SK-N-SH treated with all-trans-retinoic acid at 6 μM for 48 hours (cell line): Measurements from ENCODE around the gene PEPD.

Experiments used
- ATAC-seq: fragments of 200-7000 bp; cut with Tn5 transposase; 3 replicates; pipeline ENCODE4 v1.9.1; 2020; ENCODE audit warnings: mild to moderate bottlenecking, moderate library complexity
- ARNTL ChIP-seq: fragments of 450-650 bp; formaldehyde crosslinking; IDR thresholded peaks from 2 replicates; pipeline ENCODE4 v1.5.0; 2020; ENCODE audit warnings: low read depth, mild to moderate bottlenecking, moderate library complexity, borderline replicate concordance
- BACH2 ChIP-seq: fragments of 250-450 bp; sonication (Bioruptor Pico); IDR thresholded peaks from 2 replicates; pipeline ENCODE4 v1.9.0; 2021; ENCODE audit warnings: mild to moderate bottlenecking, borderline replicate concordance
- CSDC2 ChIP-seq: fragments of 250-450 bp; sonication (Bioruptor Pico); IDR thresholded peaks from 2 replicates; pipeline ENCODE4 v1.5.0; 2020; ENCODE audit warnings: mild to moderate bottlenecking, moderate library complexity
- GLIS3 ChIP-seq: fragments of 250-450 bp; sonication (Bioruptor Pico); IDR thresholded peaks from 2 replicates; pipeline ENCODE4 v1.5.0; 2020; ENCODE audit warnings: mild to moderate bottlenecking, moderate library complexity
- OSR1 ChIP-seq: fragments of 250-450 bp; sonication (Bioruptor Pico); IDR thresholded peaks from 2 replicates; pipeline ENCODE4 v1.8.0; 2022; ENCODE audit warnings: moderate library complexity, mild to moderate bottlenecking, inconsistent platforms
- PPARA ChIP-seq: fragments of 250-450 bp; sonication (Bioruptor Pico); IDR thresholded peaks from 2 replicates; pipeline ENCODE4 v1.5.0; 2020; ENCODE audit warnings: mild to moderate bottlenecking, borderline replicate concordance
- RARB ChIP-seq: fragments of 250-450 bp; sonication (Bioruptor Pico); IDR thresholded peaks from 2 replicates; pipeline ENCODE4 v1.8.0; 2021; ENCODE audit warnings: mild to moderate bottlenecking, moderate library complexity
- SNAI2 ChIP-seq: fragments of 250-450 bp; sonication (Bioruptor Pico); IDR thresholded peaks from 2 replicates; pipeline ENCODE4 v1.5.0; 2020; ENCODE audit warnings: mild to moderate bottlenecking, moderate library complexity
- TCF4 ChIP-seq: fragments of 250-450 bp; sonication (Bioruptor Pico); IDR thresholded peaks from 2 replicates; pipeline ENCODE4 v1.8.0; 2021; ENCODE audit warnings: mild to moderate bottlenecking, moderate library complexity, borderline replicate concordance
- TOX ChIP-seq: fragments of 250-450 bp; sonication (Bioruptor Pico); IDR thresholded peaks from 2 replicates; pipeline ENCODE4 v1.8.0; 2021; ENCODE audit warnings: mild to moderate bottlenecking, moderate library complexity, borderline replicate concordance
- ZC3H10 ChIP-seq: fragments of 250-450 bp; sonication (Bioruptor Pico); IDR thresholded peaks from 2 replicates; pipeline ENCODE4 v1.5.1; 2021; ENCODE audit warnings: mild to moderate bottlenecking, moderate library complexity
- ZFP3 ChIP-seq: fragments of 250-450 bp; sonication (Bioruptor Pico); IDR thresholded peaks from 2 replicates; pipeline ENCODE4 v1.5.0; 2020; ENCODE audit warnings: mild to moderate bottlenecking, moderate library complexity
- ZFP30 ChIP-seq: fragments of 450-650 bp; formaldehyde crosslinking; IDR thresholded peaks from 2 replicates; pipeline ENCODE4 v1.5.0; 2022; ENCODE audit warnings: mild to moderate bottlenecking, moderate library complexity
- ZNF565 ChIP-seq: fragments of 450-650 bp; formaldehyde crosslinking; conservative IDR thresholded peaks from 2 replicates; pipeline ENCODE4 v1.5.0; 2020; ENCODE audit warnings: low read depth, mild to moderate bottlenecking, moderate library complexity
- ZNF70 ChIP-seq: fragments of 450-650 bp; formaldehyde crosslinking; IDR thresholded peaks from 2 replicates; pipeline ENCODE4 v1.5.0; 2020; ENCODE audit warnings: mild to moderate bottlenecking, moderate library complexity
- ZNF8 ChIP-seq: fragments of 450-650 bp; formaldehyde crosslinking; IDR thresholded peaks from 2 replicates; pipeline ENCODE4 v1.5.0; 2020; ENCODE audit warnings: mild to moderate bottlenecking, moderate library complexity
- TF ChIP-seq, protein P1 (sequence below): fragments of 250-450 bp; sonication (Bioruptor Pico); IDR thresholded peaks from 2 replicates; pipeline ENCODE4 v1.5.1; 2021; ENCODE audit warnings: mild to moderate bottlenecking, moderate library complexity
- TF ChIP-seq, protein P2 (sequence below): fragments of 250-450 bp; sonication (Bioruptor Pico); IDR thresholded peaks from 2 replicates; pipeline ENCODE4 v1.5.0; 2020; ENCODE audit warnings: mild to moderate bottlenecking, moderate library complexity
- TF ChIP-seq, protein P3 (sequence below): fragments of 250-450 bp; sonication (Bioruptor Pico); IDR thresholded peaks from 2 replicates; pipeline ENCODE4 v1.8.0; 2021; ENCODE audit warnings: low read depth, mild to moderate bottlenecking, moderate library complexity, borderline replicate concordance
- TF ChIP-seq, protein P4 (sequence below): fragments of 250-450 bp; sonication (Bioruptor Pico); IDR thresholded peaks from 2 replicates; pipeline ENCODE4 v1.5.1; 2020; ENCODE audit warnings: low read depth, mild to moderate bottlenecking, moderate library complexity
- TF ChIP-seq, protein P5 (sequence below): fragments of 250-450 bp; sonication (Bioruptor Pico); IDR thresholded peaks from 2 replicates; pipeline ENCODE4 v1.8.0; 2020; ENCODE audit warnings: mild to moderate bottlenecking, moderate library complexity, borderline replicate concordance

Gene PEPD

DNA sequence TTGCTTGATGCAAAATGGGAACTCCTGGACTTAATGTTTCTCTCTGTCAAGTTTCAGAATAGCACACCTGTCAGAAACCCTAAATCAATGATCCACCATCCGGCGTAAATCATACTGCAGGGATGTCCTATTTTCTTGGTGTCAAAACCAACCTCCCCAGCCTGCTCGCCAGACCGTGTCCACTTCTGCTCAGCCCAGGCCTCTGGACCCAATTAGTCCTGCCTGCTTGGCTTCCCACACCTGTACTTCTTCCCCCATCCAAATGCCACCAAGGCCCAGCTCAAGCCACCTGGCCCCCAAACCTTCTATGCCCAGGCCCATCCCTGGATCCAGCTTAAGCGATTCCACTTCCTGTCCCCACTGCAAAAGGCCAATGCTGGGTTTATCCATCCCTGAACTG is 25.1 kb upstream of the PEPD start (continued):
- TF ChIP-seq RARB (CRISPR knock-in tag) (no peak), GLIS3 (no peak), ARNTL (CRISPR knock-in tag) (no peak), OSR1 (CRISPR knock-in tag) (no peak)
- TF ChIP-seq, protein P1, sequence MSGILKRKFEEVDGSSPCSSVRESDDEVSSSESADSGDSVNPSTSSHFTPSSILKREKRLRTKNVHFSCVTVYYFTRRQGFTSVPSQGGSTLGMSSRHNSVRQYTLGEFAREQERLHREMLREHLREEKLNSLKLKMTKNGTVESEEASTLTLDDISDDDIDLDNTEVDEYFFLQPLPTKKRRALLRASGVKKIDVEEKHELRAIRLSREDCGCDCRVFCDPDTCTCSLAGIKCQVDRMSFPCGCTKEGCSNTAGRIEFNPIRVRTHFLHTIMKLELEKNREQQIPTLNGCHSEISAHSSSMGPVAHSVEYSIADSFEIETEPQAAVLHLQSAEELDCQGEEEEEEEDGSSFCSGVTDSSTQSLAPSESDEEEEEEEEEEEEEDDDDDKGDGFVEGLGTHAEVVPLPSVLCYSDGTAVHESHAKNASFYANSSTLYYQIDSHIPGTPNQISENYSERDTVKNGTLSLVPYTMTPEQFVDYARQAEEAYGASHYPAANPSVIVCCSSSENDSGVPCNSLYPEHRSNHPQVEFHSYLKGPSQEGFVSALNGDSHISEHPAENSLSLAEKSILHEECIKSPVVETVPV (CRISPR knock-in tag) = no peak

DNA sequence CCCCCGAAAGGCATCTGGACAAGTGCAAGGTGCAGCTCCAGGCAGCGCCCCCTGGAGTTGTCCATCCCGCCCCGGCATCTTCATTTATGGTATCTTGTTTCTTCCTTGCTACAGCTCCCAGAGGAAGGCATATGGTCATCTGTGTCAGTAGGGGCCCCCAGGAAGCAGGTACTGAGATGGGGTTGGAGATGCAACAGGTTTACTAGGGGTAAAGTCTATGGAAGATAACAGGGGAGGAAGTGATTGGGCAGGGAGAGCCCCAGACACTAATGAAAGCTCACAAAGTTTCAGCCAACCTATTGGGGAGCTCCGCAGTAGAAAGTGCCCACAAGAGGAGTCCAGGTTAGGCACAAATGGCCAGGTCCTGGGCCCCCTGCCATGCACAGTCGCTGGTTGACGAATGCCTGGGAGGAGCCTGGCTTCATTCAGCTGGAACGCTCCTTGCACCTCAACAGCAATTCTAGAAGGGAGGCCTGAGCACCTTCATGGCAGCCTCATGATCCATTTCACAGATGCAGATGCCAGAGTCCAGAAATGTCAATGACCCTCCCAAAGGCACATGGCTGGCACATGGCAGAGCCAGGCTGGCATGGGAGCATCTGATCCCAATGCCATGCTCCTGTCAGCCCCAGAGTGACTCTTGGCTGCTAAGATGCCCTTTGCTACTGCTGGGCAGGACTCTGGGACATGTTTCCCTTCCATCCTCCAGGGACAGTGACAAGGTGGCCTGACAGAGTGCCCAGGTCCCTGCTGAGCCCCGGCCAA is 23.8 kb upstream of the PEPD start:
- TF ChIP-seq ZFP30 (CRISPR knock-in tag) (no peak), OSR1 (CRISPR knock-in tag) (no peak), BACH2 (no peak), ZC3H10 (CRISPR knock-in tag) (no peak), GLIS3 (no peak), ZNF70 (CRISPR knock-in tag) (no peak), ZNF8 (CRISPR knock-in tag) (no peak), RARB (CRISPR knock-in tag) (no peak), CSDC2 (CRISPR knock-in tag) (no peak), PPARA (CRISPR knock-in tag) (no peak), ARNTL (CRISPR knock-in tag) (no peak), SNAI2 (CRISPR knock-in tag) (no peak), TOX (CRISPR knock-in tag) (no peak), TCF4 (CRISPR knock-in tag) (no peak), ZNF565 (CRISPR knock-in tag) (no peak)
- TF ChIP-seq, protein P2, sequence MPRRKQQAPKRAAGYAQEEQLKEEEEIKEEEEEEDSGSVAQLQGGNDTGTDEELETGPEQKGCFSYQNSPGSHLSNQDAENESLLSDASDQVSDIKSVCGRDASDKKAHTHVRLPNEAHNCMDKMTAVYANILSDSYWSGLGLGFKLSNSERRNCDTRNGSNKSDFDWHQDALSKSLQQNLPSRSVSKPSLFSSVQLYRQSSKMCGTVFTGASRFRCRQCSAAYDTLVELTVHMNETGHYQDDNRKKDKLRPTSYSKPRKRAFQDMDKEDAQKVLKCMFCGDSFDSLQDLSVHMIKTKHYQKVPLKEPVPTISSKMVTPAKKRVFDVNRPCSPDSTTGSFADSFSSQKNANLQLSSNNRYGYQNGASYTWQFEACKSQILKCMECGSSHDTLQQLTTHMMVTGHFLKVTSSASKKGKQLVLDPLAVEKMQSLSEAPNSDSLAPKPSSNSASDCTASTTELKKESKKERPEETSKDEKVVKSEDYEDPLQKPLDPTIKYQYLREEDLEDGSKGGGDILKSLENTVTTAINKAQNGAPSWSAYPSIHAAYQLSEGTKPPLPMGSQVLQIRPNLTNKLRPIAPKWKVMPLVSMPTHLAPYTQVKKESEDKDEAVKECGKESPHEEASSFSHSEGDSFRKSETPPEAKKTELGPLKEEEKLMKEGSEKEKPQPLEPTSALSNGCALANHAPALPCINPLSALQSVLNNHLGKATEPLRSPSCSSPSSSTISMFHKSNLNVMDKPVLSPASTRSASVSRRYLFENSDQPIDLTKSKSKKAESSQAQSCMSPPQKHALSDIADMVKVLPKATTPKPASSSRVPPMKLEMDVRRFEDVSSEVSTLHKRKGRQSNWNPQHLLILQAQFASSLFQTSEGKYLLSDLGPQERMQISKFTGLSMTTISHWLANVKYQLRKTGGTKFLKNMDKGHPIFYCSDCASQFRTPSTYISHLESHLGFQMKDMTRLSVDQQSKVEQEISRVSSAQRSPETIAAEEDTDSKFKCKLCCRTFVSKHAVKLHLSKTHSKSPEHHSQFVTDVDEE (CRISPR knock-in tag) = no peak
- TF ChIP-seq, protein P3, sequence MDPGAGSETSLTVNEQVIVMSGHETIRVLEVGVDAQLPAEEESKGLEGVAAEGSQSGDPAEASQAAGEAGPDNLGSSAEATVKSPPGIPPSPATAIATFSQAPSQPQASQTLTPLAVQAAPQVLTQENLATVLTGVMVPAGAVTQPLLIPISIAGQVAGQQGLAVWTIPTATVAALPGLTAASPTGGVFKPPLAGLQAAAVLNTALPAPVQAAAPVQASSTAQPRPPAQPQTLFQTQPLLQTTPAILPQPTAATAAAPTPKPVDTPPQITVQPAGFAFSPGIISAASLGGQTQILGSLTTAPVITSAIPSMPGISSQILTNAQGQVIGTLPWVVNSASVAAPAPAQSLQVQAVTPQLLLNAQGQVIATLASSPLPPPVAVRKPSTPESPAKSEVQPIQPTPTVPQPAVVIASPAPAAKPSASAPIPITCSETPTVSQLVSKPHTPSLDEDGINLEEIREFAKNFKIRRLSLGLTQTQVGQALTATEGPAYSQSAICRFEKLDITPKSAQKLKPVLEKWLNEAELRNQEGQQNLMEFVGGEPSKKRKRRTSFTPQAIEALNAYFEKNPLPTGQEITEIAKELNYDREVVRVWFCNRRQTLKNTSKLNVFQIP (CRISPR knock-in tag) = no peak
- TF ChIP-seq, protein P1 (CRISPR knock-in tag) = no peak
- TF ChIP-seq, protein P4, sequence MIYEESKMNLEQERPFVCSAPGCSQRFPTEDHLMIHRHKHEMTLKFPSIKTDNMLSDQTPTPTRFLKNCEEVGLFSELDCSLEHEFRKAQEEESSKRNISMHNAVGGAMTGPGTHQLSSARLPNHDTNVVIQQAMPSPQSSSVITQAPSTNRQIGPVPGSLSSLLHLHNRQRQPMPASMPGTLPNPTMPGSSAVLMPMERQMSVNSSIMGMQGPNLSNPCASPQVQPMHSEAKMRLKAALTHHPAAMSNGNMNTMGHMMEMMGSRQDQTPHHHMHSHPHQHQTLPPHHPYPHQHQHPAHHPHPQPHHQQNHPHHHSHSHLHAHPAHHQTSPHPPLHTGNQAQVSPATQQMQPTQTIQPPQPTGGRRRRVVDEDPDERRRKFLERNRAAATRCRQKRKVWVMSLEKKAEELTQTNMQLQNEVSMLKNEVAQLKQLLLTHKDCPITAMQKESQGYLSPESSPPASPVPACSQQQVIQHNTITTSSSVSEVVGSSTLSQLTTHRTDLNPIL = no peak
- no peak for ATAC-seq

DNA sequence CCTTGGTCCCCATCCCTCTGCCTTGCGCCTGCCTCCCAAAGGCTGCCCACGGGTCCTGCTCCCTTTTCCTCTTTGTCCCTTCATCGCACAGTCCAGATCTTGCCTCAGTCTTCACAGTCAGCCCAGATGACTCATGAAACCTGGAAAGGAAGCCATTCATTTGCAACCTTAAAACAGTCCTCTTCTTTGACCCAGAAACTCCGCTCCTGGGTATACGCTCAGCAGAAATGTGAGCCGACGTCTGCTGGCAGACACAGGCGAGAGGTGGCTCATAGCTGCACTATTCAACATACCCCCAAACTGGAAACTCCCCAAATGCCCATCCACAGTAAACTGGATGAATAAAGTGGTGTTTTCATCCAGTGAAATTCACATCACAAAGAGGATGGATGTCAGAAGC is 13.6 kb upstream of the PEPD start:
- ATAC-seq = no peak
- TF ChIP-seq PPARA (CRISPR knock-in tag) (no peak), ZFP3 (no peak), ZFP30 (CRISPR knock-in tag) (no peak), ZNF565 (CRISPR knock-in tag) (no peak), ARNTL (CRISPR knock-in tag) (no peak), RARB (CRISPR knock-in tag) (no peak), SNAI2 (CRISPR knock-in tag) (no peak)
- TF ChIP-seq, protein P4 = no peak
- TF ChIP-seq, protein P5, sequence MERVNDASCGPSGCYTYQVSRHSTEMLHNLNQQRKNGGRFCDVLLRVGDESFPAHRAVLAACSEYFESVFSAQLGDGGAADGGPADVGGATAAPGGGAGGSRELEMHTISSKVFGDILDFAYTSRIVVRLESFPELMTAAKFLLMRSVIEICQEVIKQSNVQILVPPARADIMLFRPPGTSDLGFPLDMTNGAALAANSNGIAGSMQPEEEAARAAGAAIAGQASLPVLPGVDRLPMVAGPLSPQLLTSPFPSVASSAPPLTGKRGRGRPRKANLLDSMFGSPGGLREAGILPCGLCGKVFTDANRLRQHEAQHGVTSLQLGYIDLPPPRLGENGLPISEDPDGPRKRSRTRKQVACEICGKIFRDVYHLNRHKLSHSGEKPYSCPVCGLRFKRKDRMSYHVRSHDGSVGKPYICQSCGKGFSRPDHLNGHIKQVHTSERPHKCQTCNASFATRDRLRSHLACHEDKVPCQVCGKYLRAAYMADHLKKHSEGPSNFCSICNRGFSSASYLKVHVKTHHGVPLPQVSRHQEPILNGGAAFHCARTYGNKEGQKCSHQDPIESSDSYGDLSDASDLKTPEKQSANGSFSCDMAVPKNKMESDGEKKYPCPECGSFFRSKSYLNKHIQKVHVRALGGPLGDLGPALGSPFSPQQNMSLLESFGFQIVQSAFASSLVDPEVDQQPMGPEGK (CRISPR knock-in tag) = no peak
- TF ChIP-seq, protein P3 (CRISPR knock-in tag) = no peak
